OCI-M1 (cell line): ENCODE measurements around the gene CENATAC.
"Not testable (repeated sequence)": the region's sequence is repeated elsewhere in the genome, so short reads cannot be mapped to it uniquely, and the experiment has no call there.

ENCODE experiments used
- DNase-seq: peaks from one replicate; lab custom pipeline; 2025; lab: John Stamatoyannopoulos, UW

The CENATAC gene

DNA sequence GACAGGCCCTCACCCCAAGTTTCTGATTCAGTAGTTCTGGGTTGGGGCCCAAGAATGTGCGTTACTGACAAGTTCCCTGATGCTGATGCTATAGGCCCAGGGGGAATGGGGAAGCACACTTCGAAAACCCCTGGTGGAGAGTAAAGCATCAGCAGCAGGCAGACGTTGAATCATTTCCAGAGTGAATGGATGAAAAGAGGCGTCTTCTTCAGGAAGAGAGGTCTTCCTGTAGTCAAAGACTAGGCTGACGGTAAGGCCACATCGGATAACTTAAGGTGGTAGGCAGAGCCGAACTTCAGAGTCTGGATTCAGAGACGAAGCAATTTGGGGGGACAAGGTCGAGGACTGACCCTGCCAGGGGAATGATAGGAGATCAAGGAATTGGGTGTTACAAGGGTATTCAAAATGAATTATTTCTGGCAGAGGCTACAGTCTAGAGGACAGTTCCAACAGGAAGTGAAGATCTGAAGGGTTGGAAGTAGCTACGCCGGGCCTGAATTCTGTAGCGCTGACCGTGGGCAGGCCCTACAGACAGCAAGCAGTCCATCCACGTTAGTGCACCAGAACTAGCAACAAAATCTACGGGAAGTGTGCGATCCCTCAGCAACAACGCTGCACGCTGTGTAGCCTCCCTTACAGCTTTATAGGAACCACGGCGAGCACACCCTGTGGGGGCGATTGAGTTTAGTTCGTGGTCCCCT is 862 bp upstream of the CENATAC start:
- DNase-seq = peak; percentile 78

- no peak for DNase-seq
These were observed 415 bp downstream of the CENATAC start for GRCh38 chr11:118998388-118998717.

DNA sequence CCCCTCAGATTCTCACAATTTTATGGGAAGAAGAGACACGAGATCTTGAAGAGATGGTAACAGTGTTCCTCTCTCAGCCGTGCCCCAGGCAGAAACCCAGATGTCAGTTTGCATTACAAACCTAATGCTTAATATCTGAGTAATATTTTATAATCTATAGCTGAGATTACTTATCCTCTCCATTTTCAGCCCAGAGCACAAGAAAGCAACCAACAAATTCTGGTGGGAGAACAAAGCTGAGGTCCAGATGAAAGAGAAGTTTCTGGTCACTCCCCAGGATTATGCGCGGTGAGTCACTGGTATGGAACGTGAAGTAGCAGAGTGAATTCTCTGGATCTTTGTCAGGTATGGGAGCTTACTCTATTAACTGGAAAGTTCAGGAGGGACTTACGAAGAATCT is 884 bp downstream of the CENATAC start:
- no peak for DNase-seq

DNA sequence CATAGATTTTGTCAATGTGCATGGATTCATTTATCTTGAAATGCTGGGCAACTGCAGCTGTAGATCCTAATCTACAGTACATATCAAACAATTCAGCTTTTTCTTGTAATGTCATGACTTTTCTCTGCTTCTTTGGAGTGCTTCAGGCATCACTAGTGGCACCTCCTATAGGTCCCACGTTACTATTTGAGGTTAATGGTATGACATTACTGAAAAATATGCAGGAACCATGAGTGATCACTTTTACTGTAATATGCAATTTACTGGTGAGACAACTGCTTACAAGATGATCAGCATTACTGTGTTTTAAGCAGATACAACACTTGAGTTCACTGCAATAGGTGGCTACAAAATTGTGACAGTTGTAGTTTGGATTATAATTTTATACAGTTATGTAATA is 3.0 kb downstream of the CENATAC start:
- DNase-seq = no peak

GRCh38 chr11:119006656-119007055 is 8.7 kb downstream of the CENATAC start:
- DNase-seq = no peak

- DNase-seq = no peak
These were observed 13.6 kb downstream of the CENATAC start for GRCh38 chr11:119011476-119012053.

DNA sequence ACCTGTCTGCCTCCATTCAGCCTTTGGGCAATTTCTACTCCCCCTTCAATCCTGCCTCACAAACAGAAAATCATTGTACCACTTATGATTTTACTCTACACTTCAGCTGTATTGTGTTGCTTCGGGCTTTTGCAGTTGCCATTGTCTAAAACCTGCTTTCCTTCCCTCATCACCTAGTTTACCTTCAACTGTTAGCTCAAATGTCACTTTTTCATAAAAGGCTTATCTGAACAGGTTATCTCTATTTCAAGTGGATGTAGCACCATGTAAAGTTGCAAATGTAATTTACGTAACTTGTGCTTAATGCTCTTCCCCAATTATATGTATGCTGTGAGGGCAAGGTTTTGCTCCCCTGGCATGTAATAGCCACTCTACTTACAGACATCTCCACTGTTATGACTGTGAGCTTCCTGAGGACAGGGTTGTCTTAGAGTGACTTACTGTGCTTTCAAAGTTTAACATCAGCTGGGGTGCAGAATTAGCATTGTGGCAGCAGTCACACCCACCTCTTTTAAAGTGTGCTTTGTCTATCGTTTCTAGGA is 14.8 kb downstream of the CENATAC start:
- no peak for DNase-seq

DNA sequence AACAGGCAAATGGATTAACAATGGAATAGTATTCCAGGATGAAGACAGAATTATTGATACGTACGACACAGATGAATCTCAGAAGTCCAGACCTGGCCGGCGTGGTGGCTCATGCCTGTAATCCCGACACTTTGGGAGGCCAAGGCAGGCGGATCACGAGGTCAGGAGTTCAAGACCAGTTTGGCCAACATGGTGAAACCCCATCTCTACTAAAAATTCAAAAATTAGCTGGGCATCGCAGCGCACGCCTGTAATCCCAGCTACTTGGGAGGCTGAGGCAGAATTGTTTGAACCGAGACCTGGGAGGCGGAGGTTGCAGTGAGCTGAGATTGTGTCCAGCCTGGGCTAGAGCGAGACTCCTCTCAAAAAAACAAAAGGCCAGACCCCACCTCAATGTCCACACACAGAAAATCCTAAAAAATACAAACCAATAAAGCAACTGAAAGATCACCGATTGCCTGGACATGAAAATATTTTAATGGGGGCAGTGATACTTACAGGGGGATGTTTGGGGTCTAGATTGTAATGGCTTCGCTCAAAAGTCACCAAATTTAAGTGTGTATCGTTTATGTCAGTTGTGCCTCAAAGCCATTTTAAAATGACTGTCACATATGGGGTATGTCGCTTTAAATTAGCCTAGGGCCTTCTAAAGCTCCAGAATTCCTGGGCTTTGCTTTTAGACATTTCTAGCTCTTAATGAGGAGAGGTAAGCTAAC is 16.4 kb downstream of the CENATAC start:
- DNase-seq = no peak

DNA sequence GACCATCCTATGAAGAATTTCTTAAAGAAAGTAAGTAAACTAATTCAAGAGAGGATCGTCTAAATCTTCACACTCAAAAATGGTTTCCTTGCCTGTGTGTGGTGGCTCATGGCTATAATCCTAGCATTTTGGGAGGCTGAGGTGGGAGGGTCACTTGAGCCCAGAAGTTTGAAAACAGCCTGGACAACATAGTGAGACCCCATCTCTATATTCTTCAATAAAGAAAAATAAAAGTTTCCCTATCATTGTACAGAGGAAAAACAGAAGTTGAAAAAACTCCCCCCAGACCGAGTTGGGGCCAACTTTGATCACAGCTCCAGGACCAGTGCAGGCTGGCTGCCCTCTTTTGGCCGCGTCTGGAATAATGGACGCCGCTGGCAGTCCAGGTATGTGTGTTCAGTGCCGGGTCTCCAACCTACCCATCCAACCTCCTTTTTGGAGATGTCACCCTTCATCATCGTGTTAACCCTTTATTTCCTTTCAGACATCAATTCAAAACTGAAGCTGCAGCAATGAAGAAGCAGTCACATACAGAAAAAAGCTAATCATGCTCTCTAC is 17.2 kb downstream of the CENATAC start:
- DNase-seq = peak; percentile 27

DNA sequence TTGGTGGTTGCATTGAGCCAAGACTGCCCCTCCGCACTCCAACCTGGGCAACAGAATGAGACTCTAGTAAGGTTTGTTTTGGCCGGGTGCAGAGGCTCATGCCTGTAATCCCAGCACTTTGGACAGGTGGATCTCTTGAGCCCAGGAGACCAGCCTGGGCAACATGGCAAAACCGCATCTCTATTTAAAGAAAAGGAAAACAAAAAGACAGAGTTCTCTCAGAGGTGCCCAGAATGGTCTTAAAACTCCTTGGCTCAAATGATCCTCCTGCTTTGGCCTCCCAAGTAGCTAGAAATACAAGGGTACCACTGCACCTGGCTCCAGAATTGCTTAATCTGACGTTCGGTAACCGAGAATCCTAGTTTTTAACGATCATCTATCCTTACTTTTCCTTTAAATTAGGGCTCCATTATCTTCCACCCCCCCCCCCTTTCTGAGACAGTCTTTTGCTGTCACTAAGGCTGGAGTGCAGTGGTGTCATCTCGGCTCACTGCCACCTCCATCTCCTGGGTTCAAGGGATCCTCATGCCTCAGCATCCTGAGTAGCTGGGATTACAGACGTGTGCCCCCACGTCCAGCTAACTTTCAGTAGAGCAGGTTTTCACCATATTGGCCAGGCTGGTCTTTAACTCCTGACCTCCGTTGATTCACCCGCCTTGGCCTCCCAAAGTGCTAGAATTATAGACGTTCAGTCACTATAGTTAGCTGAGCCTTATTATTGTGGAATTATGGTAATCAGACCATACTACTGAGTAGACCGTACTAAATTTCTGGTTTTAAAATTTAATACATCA is 18.5 kb downstream of the CENATAC start:
- DNase-seq = no peak

- DNase-seq = not testable (repeated sequence)
These were observed 19.4 kb downstream of the CENATAC start for GRCh38 chr11:119017377-119017776.

DNA sequence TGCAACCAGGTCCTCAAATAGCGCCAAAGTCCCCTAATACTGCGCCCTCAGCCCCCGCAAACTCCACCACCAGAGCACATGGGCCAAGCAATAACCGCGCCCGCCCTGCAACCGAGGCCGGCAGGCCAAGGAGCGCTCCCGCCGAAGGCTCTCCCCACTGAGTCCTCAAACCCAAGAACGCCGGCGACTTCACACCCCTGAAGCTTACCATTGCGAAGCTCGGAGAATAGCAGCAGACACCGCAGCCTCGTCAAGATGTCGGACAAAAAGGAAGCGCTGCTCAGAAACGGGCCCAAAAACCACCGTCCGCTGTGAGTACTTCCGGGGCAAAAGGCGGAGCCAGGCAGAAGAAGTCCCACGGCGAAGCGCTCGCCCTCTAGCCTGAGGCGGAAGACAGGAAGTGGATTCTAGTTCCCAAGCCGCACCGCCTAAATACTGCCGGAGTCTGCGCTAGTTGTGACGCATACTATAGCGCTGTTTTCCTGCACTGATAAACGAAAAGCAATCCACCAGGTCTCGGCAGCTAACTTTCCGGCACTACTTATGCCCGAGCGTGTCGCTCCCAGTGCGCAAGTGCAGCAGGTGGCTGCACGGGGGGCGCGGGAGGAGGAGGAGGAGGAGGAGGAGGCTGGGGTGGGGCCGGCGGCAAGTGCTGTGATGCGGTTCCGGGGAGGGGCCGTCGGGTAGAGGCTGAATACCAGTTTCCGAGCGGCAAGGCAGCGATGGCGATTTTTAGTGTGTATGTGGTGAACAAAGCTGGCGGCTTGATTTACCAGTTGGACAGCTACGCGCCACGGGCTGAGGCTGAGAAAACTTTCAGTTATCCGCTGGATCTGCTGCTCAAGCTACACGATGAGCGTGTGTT is 20.4 kb downstream of the CENATAC start, which contains the start of the genes RPS25 and TRAPPC4:
RPS25 (minus strand) TSS at position 270 of the 865 bp plus-strand sequence; CDS start at position 211, 59 bp downstream.
TRAPPC4 (plus strand) TSS at position 693 of the 865 bp plus-strand sequence; CDS start at position 723, 30 bp downstream.
- DNase-seq = peak; percentile 99

- no peak for DNase-seq
These were observed 22.1 kb downstream of the CENATAC start for GRCh38 chr11:119019996-119020395.

DNA sequence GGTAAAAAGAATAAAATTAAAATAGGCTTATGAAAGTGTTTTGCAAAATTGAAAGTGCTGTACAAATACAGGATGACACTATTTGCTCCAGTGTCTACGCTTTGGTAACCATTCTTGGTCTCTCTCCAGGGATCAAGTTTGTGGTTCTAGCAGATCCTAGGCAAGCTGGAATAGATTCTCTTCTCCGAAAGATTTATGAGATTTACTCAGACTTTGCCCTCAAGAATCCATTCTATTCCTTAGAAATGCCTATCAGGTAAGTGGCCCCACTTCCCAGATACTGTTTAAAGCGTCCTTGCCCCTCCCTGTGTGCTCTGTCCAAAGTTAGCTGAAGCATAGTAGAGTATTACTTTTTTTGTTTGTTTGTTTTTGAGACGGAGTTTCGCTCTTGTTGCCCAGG is 23.7 kb downstream of the CENATAC start:
- no peak for DNase-seq

DNA sequence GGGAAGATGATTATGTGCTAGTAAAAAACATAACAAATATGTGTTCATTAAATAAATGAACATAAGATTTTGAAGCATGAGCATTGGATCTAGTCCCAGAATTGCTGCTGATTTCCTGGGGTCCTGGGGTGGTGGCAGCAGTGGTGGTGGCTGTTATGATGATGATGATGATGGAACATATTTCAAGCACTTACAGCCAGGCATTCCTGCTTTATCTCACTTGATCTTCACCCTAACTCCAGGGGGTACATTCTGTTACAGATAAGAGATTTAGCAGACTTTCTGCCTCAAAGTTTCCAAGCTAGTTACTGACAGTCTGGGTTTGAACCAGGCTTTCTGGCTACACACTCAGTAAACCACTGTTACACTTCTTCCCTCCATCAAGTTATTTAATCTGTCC is 25.8 kb downstream of the CENATAC start:
- no peak for DNase-seq

DNA sequence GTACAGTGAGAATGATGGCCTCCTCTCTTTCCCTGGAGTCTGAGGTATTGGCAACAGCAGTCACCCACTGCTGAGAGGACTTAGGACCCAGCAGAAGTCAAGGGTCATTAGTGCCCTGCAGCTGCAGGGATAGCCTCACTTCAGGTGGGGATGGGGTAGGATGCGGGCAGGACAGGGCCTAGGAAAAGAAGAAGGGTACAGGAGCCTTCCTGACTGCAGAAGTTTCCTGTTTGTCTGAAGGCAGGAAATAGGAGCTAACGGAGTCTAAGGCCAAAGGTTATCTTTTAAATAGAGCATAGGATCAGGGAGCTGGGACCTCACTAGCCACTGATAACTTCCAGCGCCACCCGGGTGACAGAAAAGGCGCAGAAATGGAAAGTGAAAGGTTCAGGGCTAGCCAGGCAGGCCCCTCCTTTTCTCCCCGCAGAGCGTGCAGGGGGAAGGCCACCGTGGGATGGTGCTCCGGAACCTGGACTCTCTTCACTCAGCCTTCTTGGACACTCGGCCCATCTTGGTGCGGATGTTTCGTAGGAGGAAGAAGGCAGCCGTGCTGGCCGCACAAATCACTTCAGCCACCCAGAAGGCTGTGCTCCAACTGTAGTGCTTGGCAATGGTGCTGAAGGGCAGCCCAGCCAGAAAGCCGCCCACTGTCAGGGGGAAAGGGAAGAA is 26.6 kb downstream of the CENATAC start:
- peak; percentile 96 for DNase-seq

- DNase-seq = no peak
These were observed 27.1 kb downstream of the CENATAC start for GRCh38 chr11:119025099-119025473.

- no peak for DNase-seq
These were observed 27.6 kb downstream of the CENATAC start for GRCh38 chr11:119025541-119025940.

GRCh38 chr11:119025978-119026766 is 28.2 kb downstream of the CENATAC start:
- DNase-seq = no peak
